ENCODE results near the gene SLC24A4. TPM values are rescaled to one million over a fixed set of nuclear protein-coding genes. Genes with fewer than 3 reads are reported as not detected.

The SLC24A4 gene
- total and polyA plus RNA-seq, 5 donors from 2014 or later, result 0.91 TPM; not detected in 4

- Mint-ChIP-seq H3K27me3 (peaks cover 27% of the 10 kb centered on the region), H3K36me3 (no peaks in the 10 kb centered on the region), H3K4me1 (no peaks in the 10 kb centered on the region), H3K27ac (no peak overlapping the region), H3K4me3 (no peak overlapping the region), H3K9me3 (peaks cover 0 to 2% (median 0%) of the 10 kb centered on the region in 7 donors)
- no peak for ATAC-seq (ENCODE audit: low read depth in 2 of 2)
- no peak for DNase-seq
- Histone ChIP-seq H3K36me3 (ENCODE audit: control insufficient read depth, insufficient read depth, low read length) (no peaks in the 10 kb centered on the region), H3K4me1 (ENCODE audit: control insufficient read depth, insufficient read depth, low read length, poor library complexity, severe bottlenecking) (no peaks in the 10 kb centered on the region), H3K27ac (ENCODE audit: insufficient read depth, low read length, poor library complexity, severe bottlenecking) (no peak overlapping the region), H3K9me3 (ENCODE audit: control insufficient read depth in 2 of 2, low read length in 2 of 2) (no peaks in the 10 kb centered on the region), H3K27me3 (ENCODE audit: control insufficient read depth, insufficient read depth, low read length) (no peaks in the 10 kb centered on the region), H3K4me3 (ENCODE audit: low read depth, low read length) (no peak overlapping the region)
Observed at GRCh38 chr14:92308716-92309115, 14.2 kb upstream of the SLC24A4 start.

- no peak for ATAC-seq (ENCODE audit: low read depth in 2 of 2)
- Mint-ChIP-seq H3K36me3 (no peaks in the 10 kb centered on the region), H3K27me3 (peaks cover 21% of the 10 kb centered on the region)
Observed at GRCh38 chr14:92309968-92310530, 12.9 kb upstream of the SLC24A4 start.

GRCh38 chr14:92310776-92311375 lies 12.1 kb upstream of the SLC24A4 start:
- H3K27ac ChIP-seq (ENCODE audit: insufficient read depth, low read length, poor library complexity, severe bottlenecking), result no peak overlapping the region
- H3K9me3 ChIP-seq (ENCODE audit: control insufficient read depth in 2 of 2, low read length in 2 of 2), result no peaks in the 10 kb centered on the region
- H3K4me3 ChIP-seq (ENCODE audit: low read depth, low read length), result no peak overlapping the region
- Mint-ChIP-seq H3K4me1 (no peaks in the 10 kb centered on the region), H3K27me3 (peaks cover 21% of the 10 kb centered on the region), H3K36me3 (no peaks in the 10 kb centered on the region), H3K4me3 (no peak overlapping the region), H3K9me3 (peaks cover 0 to 2% (median 0%) of the 10 kb centered on the region in 7 donors), H3K27ac (no peak overlapping the region)
- ATAC-seq (ENCODE audit: low read depth in 2 of 2) (no peak), DNase-seq (no peak)
- no peaks in the 10 kb centered on the region for H3K36me3 ChIP-seq (ENCODE audit: control insufficient read depth, insufficient read depth, low read length)
- no peaks in the 10 kb centered on the region for H3K27me3 ChIP-seq (ENCODE audit: control insufficient read depth, insufficient read depth, low read length)
- no peaks in the 10 kb centered on the region for H3K4me1 ChIP-seq (ENCODE audit: control insufficient read depth, insufficient read depth, low read length, poor library complexity, severe bottlenecking)

More at GRCh38 chr14:92309968-92310530, 12.9 kb upstream of the SLC24A4 start:
- H3K27ac Mint-ChIP-seq, result no peak overlapping the region
- H3K4me3 Mint-ChIP-seq, result no peak overlapping the region
- H3K4me1 Mint-ChIP-seq, result no peaks in the 10 kb centered on the region
- no peak for DNase-seq
- no peak overlapping the region for H3K27ac ChIP-seq (ENCODE audit: insufficient read depth, low read length, poor library complexity, severe bottlenecking)
- H3K36me3 ChIP-seq (ENCODE audit: control insufficient read depth, insufficient read depth, low read length), result no peaks in the 10 kb centered on the region
- no peaks in the 10 kb centered on the region for H3K4me1 ChIP-seq (ENCODE audit: control insufficient read depth, insufficient read depth, low read length, poor library complexity, severe bottlenecking)
- peaks cover 0 to 2% (median 0%) of the 10 kb centered on the region in 7 donors for H3K9me3 Mint-ChIP-seq
- no peaks in the 10 kb centered on the region for H3K9me3 ChIP-seq (ENCODE audit: control insufficient read depth in 2 of 2, low read length in 2 of 2)
- no peak overlapping the region for H3K4me3 ChIP-seq (ENCODE audit: low read depth, low read length)
- no peaks in the 10 kb centered on the region for H3K27me3 ChIP-seq (ENCODE audit: control insufficient read depth, insufficient read depth, low read length)

GRCh38 chr14:92314182-92314581 lies 8.8 kb upstream of the SLC24A4 start:
- Histone ChIP-seq H3K4me1 (ENCODE audit: control insufficient read depth, insufficient read depth, low read length, poor library complexity, severe bottlenecking) (no peaks in the 10 kb centered on the region), H3K36me3 (ENCODE audit: control insufficient read depth, insufficient read depth, low read length) (no peaks in the 10 kb centered on the region), H3K27me3 (ENCODE audit: control insufficient read depth, insufficient read depth, low read length) (no peaks in the 10 kb centered on the region), H3K27ac (ENCODE audit: insufficient read depth, low read length, poor library complexity, severe bottlenecking) (no peak overlapping the region), H3K4me3 (ENCODE audit: low read depth, low read length) (no peak overlapping the region), H3K9me3 (ENCODE audit: control insufficient read depth in 2 of 2, low read length in 2 of 2) (no peaks in the 10 kb centered on the region)
- no peak for ATAC-seq (ENCODE audit: low read depth in 2 of 2)
- H3K4me3 Mint-ChIP-seq, result no peak overlapping the region
- peaks cover 0 to 7% (median 0%) of the 10 kb centered on the region in 7 donors for H3K9me3 Mint-ChIP-seq
- DNase-seq, result no peak
- no peak overlapping the region for H3K27ac Mint-ChIP-seq
- peaks cover 30% of the 10 kb centered on the region for H3K27me3 Mint-ChIP-seq
- no peaks in the 10 kb centered on the region for H3K4me1 Mint-ChIP-seq
- no peaks in the 10 kb centered on the region for H3K36me3 Mint-ChIP-seq

GRCh38 chr14:92315050-92315805 lies 7.7 kb upstream of the SLC24A4 start:
- H3K9me3 Mint-ChIP-seq, result peaks cover 0 to 7% (median 0%) of the 10 kb centered on the region in 7 donors
- no peaks in the 10 kb centered on the region for H3K4me1 Mint-ChIP-seq
- no peak for ATAC-seq (ENCODE audit: low read depth in 2 of 2)
- H3K27me3 Mint-ChIP-seq, result peaks cover 32% of the 10 kb centered on the region
- H3K9me3 ChIP-seq (ENCODE audit: control insufficient read depth in 2 of 2, low read length in 2 of 2), result no peaks in the 10 kb centered on the region
- no peak overlapping the region for H3K4me3 Mint-ChIP-seq
- DNase-seq, result no peak
- no peak overlapping the region for H3K4me3 ChIP-seq (ENCODE audit: low read depth, low read length)
- no peak overlapping the region for H3K27ac Mint-ChIP-seq
- no peaks in the 10 kb centered on the region for H3K36me3 Mint-ChIP-seq
- no peaks in the 10 kb centered on the region for H3K4me1 ChIP-seq (ENCODE audit: control insufficient read depth, insufficient read depth, low read length, poor library complexity, severe bottlenecking)
- no peak overlapping the region for H3K27ac ChIP-seq (ENCODE audit: insufficient read depth, low read length, poor library complexity, severe bottlenecking)
- H3K36me3 ChIP-seq (ENCODE audit: control insufficient read depth, insufficient read depth, low read length), result no peaks in the 10 kb centered on the region
- H3K27me3 ChIP-seq (ENCODE audit: control insufficient read depth, insufficient read depth, low read length), result no peaks in the 10 kb centered on the region

- no peaks in the 10 kb centered on the region for H3K4me1 Mint-ChIP-seq
- Histone ChIP-seq H3K27ac (ENCODE audit: insufficient read depth, low read length, poor library complexity, severe bottlenecking) (no peak overlapping the region), H3K36me3 (ENCODE audit: control insufficient read depth, insufficient read depth, low read length) (no peaks in the 10 kb centered on the region), H3K4me3 (ENCODE audit: low read depth, low read length) (no peak overlapping the region), H3K9me3 (ENCODE audit: control insufficient read depth in 2 of 2, low read length in 2 of 2) (no peaks in the 10 kb centered on the region), H3K4me1 (ENCODE audit: control insufficient read depth, insufficient read depth, low read length, poor library complexity, severe bottlenecking) (no peaks in the 10 kb centered on the region), H3K27me3 (ENCODE audit: control insufficient read depth, insufficient read depth, low read length) (peaks cover 6% of the 10 kb centered on the region)
- H3K36me3 Mint-ChIP-seq, result no peaks in the 10 kb centered on the region
- peaks cover 0 to 5% (median 0%) of the 10 kb centered on the region in 7 donors for H3K9me3 Mint-ChIP-seq
- no peak overlapping the region for H3K4me3 Mint-ChIP-seq
- no peak for DNase-seq
- no peak overlapping the region for H3K27ac Mint-ChIP-seq
- ATAC-seq (ENCODE audit: low read depth in 2 of 2), result no peak
- H3K27me3 Mint-ChIP-seq, result peaks cover 40% of the 10 kb centered on the region
Observed at GRCh38 chr14:92316176-92316575, 6.8 kb upstream of the SLC24A4 start.

GRCh38 chr14:92316937-92317336 lies 6.0 kb upstream of the SLC24A4 start:
- Histone ChIP-seq H3K36me3 (ENCODE audit: control insufficient read depth, insufficient read depth, low read length) (no peaks in the 10 kb centered on the region), H3K4me3 (ENCODE audit: low read depth, low read length) (no peak overlapping the region), H3K27ac (ENCODE audit: insufficient read depth, low read length, poor library complexity, severe bottlenecking) (no peak overlapping the region), H3K27me3 (ENCODE audit: control insufficient read depth, insufficient read depth, low read length) (peaks cover 12% of the 10 kb centered on the region), H3K4me1 (ENCODE audit: control insufficient read depth, insufficient read depth, low read length, poor library complexity, severe bottlenecking) (no peaks in the 10 kb centered on the region), H3K9me3 (ENCODE audit: control insufficient read depth in 2 of 2, low read length in 2 of 2) (no peaks in the 10 kb centered on the region)
- Mint-ChIP-seq H3K27me3 (peaks cover 48% of the 10 kb centered on the region), H3K4me1 (peaks cover 0 to 1% (median 0%) of the 10 kb centered on the region in 4 donors), H3K4me3 (no peak overlapping the region), H3K9me3 (peaks cover 0 to 5% (median 0%) of the 10 kb centered on the region in 7 donors), H3K36me3 (no peaks in the 10 kb centered on the region), H3K27ac (no peak overlapping the region)
- ATAC-seq (ENCODE audit: low read depth in 2 of 2) (no peak), DNase-seq (no peak)
